ENCODE measurements around the gene CEP128.
A peak's percentile ranks its signal among the peaks of the same experiment; 100 is the strongest.

CEP128 gene

DNA sequence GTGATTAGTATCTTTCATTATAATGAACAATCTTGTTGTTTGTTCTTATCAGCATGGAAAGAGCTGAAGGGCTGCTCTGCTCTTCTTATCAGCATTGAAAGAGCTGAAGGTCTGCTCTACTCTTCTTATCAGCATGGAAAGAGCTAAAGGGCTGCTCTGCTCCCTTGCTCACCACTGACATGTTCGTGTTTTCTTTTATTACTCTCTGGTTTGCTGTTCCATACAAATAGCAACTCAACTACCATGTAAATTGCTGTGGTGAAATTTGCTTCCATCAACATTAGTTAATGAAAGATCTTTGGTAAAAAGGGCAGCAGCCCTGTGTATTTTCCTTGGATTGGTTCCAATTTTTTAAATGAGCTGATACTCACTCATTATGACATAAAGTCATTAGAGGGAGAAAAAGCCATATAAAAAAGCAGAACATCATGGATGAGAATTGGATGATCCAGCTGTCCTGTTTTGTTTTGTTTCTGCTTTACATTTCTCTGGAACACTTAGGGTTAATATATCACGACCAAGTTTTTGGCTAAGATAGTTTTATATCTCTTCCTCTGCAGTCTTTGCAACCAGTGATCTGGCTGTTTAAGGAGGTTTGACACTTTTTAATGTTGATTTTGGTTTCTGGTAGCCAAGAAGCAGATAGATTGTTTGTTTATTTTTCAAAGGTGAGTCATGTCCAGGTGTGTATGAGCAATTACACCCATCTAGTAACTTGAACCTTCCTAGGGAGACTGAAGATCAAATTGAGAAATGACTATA lies 356.6 kb downstream of the CEP128 start:
- peak; percentile 9 for DNase-seq (ENCODE audit: extremely low read depth, low read depth)
- H3K4me3 ChIP-seq (replicated peaks; ENCODE audit: low read depth, low read length) = no peak overlapping the region
- TF ChIP-seq, protein P1, sequence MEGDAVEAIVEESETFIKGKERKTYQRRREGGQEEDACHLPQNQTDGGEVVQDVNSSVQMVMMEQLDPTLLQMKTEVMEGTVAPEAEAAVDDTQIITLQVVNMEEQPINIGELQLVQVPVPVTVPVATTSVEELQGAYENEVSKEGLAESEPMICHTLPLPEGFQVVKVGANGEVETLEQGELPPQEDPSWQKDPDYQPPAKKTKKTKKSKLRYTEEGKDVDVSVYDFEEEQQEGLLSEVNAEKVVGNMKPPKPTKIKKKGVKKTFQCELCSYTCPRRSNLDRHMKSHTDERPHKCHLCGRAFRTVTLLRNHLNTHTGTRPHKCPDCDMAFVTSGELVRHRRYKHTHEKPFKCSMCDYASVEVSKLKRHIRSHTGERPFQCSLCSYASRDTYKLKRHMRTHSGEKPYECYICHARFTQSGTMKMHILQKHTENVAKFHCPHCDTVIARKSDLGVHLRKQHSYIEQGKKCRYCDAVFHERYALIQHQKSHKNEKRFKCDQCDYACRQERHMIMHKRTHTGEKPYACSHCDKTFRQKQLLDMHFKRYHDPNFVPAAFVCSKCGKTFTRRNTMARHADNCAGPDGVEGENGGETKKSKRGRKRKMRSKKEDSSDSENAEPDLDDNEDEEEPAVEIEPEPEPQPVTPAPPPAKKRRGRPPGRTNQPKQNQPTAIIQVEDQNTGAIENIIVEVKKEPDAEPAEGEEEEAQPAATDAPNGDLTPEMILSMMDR (IDR thresholded peaks at IDR 0.05; ENCODE audit: low read depth, low read length, missing control alignments) = no peak

GRCh38 chr14:80577599-80577998 lies 363.9 kb downstream of the CEP128 start:
- H3K4me3 ChIP-seq (replicated peaks; ENCODE audit: low read depth, low read length) = no peak overlapping the region
- TF ChIP-seq, protein P1 (IDR thresholded peaks at IDR 0.05; ENCODE audit: low read depth, low read length, missing control alignments) = no peak

GRCh38 chr14:80576401-80576800 lies 365.1 kb downstream of the CEP128 start:
- TF ChIP-seq, protein P1 (IDR thresholded peaks at IDR 0.05; ENCODE audit: low read depth, low read length, missing control alignments) = no peak
- no peak for DNase-seq (ENCODE audit: extremely low read depth, low read depth)
- H3K4me3 ChIP-seq (replicated peaks; ENCODE audit: low read depth, low read length) = no peak overlapping the region

More at GRCh38 chr14:80577599-80577998, 363.9 kb downstream of the CEP128 start:
- no peak for DNase-seq (ENCODE audit: extremely low read depth, low read depth)

- no peak overlapping the region for H3K4me3 ChIP-seq (replicated peaks; ENCODE audit: low read depth, low read length)
- TF ChIP-seq, protein P1 (IDR thresholded peaks at IDR 0.05; ENCODE audit: low read depth, low read length, missing control alignments) = no peak
- DNase-seq (ENCODE audit: extremely low read depth, low read depth) = no peak
These were observed 365.8 kb downstream of the CEP128 start for GRCh38 chr14:80575763-80576162.

GRCh38 chr14:80572666-80573065 lies 368.9 kb downstream of the CEP128 start:
- TF ChIP-seq, protein P1 (IDR thresholded peaks at IDR 0.05; ENCODE audit: low read depth, low read length, missing control alignments) = no peak
- DNase-seq (ENCODE audit: extremely low read depth, low read depth) = no peak
- no peak overlapping the region for H3K4me3 ChIP-seq (replicated peaks; ENCODE audit: low read depth, low read length)

DNA sequence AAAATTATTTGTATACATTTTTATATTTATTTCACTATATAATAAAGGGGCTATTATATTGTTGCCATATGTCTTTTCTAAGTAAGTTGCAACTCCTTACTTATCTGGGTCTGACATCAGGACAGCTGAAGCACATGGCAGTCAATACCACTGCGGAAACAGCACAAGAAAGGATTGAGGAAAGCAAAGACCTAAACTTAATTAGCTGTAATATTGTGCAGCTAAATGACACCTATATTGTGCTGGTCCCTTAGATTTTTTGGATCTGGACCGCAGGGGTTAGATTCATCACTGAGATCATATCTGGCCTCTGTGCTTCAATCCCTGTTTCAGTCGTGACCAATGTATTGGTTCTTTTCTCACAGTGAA lies 370.6 kb downstream of the CEP128 start:
- peak; percentile 5 for DNase-seq (ENCODE audit: extremely low read depth, low read depth)
- H3K4me3 ChIP-seq (replicated peaks; ENCODE audit: low read depth, low read length) = no peak overlapping the region
- TF ChIP-seq, protein P1 (IDR thresholded peaks at IDR 0.05; ENCODE audit: low read depth, low read length, missing control alignments) = no peak

Data from HFF-Myc (cell line).